HL-60/S4 treated with retinoic acid at 250 ng/mL for 4 days and 3 days (cell line): ENCODE data around the gene NBPF20.
"Not testable (repeated sequence)": the region's sequence is repeated elsewhere in the genome, so short reads cannot be mapped to it uniquely, and the experiment has no call there.

Experiments
- in situ Hi-C: fragments of 300-500 bp; cut with MboI; formaldehyde crosslinking; loops from 2 replicates; pipeline ENCODE4 v1.7.0; 2022; ENCODE audit warnings: low sequenced_read_pairs

Gene NBPF20, protein sequence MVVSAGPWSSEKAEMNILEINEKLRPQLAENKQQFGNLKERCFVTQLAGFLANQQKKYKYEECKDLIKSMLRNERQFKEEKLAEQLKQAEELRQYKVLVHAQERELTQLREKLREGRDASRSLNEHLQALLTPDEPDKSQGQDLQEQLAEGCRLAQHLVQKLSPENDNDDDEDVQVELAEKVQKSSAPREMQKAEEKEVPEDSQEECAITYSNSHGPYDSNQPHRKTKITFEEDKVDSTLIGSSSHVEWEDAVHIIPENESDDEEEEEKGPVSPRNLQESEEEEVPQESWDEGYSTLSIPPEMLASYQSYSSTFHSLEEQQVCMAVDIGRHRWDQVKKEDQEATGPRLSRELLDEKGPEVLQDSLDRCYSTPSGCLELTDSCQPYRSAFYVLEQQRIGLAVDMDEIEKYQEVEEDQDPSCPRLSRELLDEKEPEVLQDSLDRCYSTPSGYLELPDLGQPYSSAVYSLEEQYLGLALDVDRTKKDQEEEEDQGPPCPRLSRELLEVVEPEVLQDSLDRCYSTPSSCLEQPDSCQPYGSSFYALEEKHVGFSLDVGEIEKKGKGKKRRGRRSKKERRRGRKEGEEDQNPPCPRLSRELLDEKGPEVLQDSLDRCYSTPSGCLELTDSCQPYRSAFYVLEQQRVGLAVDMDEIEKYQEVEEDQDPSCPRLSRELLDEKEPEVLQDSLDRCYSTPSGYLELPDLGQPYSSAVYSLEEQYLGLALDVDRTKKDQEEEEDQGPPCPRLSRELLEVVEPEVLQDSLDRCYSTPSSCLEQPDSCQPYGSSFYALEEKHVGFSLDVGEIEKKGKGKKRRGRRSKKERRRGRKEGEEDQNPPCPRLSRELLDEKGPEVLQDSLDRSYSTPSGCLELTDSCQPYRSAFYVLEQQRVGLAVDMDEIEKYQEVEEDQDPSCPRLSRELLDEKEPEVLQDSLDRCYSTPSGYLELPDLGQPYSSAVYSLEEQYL (N-terminal part only)

DNA sequence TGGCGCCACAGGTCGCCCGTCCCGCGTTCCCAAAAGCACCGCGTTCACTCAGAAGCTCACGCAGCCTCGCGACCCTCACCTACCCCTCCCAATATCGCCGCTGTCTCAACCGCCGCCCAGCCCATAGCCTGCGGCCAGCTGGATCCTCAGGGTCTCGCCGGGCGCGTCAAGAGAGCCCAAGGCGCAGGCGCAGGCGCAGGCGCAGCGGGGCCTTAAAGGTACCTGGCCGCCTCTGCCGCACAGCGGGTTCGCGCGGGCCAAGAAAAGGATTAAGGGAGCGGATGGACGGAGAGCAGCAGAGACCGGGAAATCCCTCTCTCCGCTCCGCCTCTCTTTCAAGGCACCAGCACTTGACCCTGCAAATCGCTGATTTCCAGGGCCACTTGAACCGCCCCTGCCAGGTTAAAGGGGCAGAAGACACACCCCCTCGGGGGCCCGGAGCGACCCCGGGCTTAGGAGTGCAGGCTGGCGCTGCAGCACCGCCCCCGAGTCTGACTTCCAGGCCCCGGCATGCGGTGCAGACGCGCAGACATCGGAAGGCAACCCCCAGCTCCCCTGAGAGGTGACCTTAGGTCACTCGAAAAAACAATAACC lies at the start of gene NBPF20:
TSS of gene NBPF20 (minus strand) at position 168 of the 594 bp plus-strand sequence. CDS start 20,331 bp downstream, outside the sequence.
- in situ Hi-C loops, result no loop called here

DNA sequence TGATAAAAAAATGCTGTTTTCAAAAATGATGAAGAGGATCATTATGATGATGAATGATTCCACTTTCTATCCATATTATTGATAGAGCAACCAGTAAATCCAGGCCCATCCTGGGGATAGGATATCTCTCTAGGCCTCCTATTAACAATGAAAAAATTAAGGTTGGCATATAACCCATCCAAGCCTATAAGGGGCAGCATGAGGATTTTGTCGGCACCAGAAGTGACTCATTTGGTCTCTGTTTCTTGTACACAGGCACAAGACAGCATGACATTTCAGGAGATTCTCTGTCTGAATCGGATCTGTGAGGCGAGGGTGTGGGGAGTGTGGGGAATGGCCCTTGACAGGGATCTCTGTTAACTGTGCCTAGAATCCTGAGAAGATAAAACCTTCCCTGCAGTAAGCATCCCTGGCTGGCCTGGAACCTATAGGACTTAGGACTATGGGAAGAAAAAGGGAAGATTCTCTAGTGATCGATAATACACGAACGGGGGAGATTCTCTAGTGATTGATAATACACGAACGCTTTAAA lies 49.5 kb upstream of the NBPF20 start:
- in situ Hi-C loops, result not testable (repeated sequence)

DNA sequence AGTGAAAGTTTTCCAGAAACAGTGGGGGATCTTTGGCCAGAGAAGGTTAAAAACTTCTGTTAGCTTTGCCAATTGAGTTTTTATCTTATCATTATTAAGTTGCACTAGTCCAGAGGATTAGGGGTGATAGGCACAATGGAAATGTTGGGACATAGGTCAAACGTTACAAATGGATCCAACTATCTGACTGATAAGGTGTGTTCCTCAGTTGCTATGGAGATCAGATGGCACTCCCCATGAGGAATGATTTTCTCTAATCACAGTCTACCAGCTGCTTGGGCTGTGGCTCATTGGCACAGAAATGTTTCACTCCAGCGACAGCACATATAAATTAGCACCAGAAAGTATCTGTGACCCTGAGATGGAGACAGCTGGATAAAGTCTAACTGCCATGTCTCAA lies 47.3 kb upstream of the NBPF20 start:
- in situ Hi-C loops, result not testable (repeated sequence)

DNA sequence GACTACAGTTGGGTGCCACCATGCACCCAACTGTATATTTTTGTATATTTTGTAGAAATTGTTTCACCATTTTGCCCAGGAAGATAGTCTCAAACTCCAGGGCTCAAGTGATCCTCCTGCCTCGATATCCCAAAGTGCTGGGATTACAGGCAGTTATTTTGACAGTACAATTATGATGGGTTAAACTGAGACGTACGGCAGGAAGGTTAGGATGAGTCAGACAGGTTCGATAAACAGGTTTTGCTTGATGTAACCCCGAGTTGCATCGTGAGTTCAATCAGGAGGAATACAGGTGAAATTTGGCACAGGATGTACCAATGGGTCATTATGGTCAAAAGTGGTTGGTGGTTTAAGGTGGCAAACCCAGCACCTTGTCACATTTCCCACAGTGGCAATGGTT lies 46.0 kb upstream of the NBPF20 start:
- in situ Hi-C loops, result not testable (repeated sequence)

DNA sequence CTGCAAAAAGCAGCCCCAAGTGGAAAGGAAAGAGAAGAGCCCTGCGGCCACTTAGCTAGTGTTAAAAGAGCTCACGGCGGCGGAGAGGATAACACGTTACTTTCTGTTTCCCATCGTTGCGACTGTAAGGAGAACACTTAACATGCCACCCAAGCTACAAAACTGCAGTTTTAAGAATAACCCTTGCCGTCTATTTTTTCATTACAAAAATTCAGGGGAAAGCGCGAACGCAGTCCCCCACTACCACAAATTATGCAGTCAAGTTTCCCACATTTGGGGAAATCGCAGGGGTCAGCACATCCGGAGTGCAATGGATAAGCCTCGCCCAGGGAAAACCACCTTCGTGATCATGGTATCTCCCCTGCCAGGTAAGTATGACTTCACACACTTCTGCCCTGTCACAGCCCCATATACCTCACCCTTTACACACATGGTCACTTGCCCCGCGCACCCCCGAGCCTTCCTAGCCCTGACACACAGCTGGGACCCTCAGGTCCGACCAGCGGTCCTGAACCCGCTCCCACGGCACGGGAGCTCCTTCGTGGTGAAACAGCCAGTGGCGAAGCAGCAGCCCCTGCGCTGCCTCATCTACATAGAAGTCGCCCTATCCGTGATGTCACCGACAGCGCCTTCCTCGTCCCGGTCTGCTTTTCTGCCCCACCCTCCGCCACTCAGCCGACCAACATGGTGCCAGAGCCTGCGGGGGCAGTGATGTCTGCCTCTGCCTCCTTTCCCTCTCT lies 40.2 kb upstream of the NBPF20 start:
- in situ Hi-C loops, result not testable (repeated sequence)

DNA sequence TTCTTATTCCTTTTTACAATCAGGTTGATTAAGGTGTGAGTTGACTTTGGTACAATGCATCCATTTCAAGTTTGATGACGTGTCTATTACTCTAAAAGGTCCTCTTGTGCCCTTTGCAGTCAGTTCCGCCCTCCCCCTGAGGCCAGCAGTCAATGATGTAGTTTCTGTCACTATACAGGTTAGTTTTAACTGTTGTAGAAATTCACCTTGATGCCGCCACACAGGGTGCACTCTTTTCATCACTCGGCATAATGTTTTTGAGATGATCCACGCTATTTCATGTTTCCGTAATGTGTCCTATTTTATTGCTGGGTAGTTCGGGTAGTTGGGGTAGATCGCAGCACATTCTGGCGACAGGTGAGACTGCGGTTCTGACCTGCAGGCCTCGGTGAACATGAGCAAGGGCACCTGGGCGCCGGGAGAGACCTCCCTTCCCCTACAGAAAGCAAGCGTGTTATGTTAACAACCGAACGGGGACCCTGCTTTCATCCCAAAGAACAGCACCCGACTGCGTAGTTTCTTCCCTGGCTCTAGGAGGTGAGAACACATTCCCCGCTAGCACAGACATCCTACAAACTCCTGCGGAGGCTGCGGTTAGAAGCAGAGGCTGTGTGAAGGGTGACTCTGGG lies 39.4 kb upstream of the NBPF20 start:
- in situ Hi-C loops, result not testable (repeated sequence)

DNA sequence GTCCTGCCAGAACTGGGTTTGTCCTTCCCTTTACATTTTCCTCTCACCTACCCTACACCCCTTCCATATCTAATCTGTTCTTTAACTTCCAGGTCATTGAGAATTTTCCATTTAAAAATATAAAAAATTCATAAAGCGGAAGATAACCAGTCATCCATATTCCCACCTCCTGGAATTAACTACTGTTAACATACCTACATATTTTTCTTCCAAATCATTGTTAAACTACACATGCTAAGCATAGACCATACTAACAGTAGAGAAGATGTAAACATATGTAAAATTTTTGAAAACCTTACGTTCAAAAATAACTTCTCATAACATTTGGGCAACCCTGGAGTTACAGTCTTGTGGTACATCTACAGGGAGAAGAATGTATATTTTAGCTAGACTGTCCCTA lies 38.6 kb upstream of the NBPF20 start:
- in situ Hi-C loops, result not testable (repeated sequence)

DNA sequence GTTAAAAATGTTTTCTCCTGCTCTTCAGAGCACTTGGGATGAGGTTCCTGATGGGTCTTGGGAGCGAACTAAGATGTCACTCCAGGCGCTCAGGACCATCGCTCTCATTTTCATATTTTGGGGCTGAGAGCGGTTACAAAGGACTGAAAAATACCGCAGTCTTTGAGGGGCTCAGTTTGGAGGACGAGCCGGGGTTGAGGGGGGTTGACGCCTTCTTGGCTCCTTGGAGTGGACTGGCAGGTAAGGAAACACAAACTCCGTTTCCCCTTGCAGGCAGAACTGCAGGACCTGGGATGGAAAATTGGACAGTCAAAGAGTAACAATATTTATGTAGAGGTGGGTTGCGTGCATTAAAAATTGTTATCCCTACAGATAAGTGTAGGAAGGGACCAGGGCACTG lies 35.3 kb upstream of the NBPF20 start:
- in situ Hi-C loops, result not testable (repeated sequence)

DNA sequence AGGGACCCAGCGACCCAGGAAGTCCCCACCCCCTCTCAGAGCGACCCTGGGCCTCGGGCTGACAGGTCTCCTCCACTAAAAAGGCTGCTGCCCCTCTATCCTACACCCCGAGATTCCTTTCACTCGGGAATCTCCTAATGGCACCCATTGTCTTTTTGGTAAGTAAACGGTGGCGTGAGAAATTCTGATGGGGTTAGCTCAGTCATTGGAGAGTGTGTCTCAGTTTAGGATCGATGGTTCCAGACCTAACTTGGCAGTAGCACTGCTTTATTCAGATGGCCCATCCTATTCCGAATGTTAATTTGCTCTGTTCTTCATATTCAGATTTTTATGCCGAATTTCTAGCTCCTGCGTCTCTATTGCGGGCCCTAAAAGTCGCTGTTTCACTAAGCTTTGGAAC lies 34.6 kb upstream of the NBPF20 start:
- in situ Hi-C loops, result not testable (repeated sequence)

DNA sequence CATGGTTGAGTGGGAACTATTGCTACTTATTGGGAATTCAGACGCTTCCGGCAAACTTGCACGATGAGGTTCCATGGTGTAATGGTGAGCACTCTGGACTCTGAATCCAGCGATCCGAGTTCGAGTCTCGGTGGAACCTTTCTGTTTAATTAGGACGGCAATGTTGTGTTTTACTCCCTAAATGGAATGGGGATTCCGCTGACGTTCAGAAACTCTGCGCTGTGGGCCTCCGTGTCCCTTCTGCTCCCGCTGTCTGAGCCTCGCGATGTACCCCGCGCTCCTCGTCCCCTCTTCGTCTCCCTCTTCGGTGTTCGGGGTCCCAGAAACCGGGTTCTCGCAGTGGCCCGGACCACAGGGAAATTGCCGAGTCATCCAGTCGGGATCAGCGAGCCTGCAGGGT lies 34.2 kb upstream of the NBPF20 start:
- in situ Hi-C loops, result not testable (repeated sequence)

DNA sequence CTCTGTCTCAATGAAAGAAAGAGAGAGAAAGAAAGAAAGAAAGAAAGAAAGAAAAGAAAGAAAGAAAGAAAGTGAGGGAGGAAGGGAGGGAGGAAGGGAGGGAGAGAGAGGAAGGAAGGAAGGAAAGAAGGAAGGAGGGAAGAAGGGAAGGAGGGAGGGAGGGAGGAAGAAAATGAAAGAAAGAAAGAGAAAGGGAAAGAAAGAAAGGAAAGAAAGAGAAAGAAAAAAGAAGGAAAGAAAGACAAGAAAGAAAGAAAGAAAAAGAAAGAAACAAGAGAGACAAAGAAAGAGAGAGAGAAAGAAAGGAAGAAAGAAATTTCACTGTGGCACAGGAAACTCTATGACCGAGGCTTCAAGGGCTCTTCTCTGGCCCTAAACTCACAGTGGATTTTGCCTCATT lies 33.7 kb upstream of the NBPF20 start:
- in situ Hi-C loops, result not testable (repeated sequence)

DNA sequence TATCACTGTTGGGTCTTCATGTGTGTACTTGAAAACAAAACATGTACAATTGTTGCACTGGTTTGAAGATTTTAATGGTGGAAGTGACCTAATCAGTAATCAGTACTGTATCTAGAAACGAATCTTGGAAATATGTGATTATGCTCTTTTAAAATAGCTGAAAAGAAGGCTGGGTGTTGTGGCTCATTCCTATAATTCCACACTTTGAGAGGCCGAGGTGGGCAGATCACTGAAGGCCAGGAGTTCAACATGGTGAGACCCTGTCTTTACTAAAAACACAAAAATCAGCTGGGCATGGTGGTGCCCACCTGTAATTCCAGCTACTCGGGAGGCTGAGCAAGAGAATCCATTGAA lies 29.4 kb upstream of the NBPF20 start:
- in situ Hi-C loops, result not testable (repeated sequence)

DNA sequence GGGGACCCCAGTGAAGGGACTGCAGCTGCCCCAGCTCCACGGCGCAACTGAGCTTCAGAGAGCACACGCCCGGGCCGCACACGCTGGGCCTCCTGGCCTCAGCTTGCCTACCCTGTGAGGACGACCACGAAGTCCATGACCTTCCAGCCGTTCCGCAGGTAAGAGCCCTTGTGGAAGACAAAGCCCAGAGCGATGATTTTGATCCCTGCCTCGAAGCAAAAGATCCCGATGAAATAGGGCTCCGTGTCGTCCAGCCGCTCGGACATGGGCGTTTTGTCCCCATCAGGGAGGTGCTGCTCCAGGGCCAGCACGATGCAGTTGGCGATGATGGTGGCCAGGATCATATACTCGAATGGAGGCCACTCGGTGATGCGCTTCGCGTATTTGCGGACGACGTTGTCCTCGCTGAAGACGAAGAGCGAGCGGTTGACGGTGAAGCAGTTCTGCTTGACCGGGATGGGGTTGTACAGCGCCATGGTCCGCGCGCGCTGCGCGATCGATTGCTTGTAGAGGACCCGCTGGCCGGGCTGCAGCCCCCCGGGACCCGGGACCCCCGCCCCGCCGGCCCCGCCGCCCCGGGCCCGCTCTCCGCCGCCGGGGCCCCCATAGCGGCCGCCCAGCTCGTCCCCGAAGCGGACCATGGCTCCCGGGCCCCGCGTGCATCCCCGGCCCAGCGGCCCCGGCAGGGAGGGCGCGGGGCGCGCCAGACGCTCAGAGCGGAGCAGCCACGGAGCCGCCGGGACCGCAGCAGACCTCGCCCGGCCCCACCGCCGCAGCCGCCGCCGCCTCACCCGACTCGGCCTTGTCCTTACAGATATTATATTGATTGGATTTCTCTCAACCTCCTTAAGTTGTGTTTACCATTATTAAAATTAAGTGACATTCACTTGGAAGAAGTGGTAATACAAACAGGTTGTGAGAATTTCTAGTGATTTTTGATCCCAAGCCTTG lies 28.7 kb upstream of the NBPF20 start:
- in situ Hi-C loops, result not testable (repeated sequence)

DNA sequence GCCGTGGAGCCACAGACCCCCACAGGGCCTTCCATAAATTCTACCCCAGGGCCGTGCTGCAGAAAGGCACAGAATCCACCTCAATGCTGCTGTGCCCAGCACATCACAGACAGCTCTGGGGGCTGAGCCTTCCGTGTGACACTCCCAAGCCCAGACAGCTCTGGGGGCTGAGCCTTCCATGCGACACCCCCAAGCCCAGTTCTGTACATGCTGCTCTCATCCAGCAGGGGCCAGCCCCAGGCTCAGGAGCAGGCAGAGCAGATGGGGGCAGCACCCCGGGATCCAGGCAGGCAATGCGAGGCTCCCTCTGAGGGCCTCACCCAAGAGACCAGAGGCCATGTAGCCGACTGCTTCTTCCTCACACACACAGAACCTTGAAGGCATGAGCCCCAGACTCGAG lies 27.1 kb upstream of the NBPF20 start:
- in situ Hi-C loops, result not testable (repeated sequence)

DNA sequence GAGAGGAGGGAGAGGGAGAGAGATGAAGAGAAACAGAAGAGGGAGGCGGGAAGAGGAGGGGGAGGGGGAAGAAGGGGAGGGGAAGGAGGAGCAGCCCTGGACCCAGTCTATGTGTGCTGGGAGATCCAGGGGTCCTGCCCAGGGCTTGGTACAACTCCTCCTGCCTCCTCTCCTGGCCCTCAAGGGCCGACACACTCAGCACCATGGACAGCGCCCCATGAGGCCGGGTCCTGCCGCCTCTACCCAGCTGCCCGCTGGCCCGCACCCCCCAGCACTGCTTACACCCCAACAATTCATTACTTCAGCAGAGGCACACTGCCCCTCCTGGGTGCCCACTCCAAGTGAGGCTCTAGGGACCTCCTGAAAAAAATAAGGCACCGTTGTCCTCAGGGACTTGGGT lies 26.5 kb upstream of the NBPF20 start:
- in situ Hi-C loops, result not testable (repeated sequence)

DNA sequence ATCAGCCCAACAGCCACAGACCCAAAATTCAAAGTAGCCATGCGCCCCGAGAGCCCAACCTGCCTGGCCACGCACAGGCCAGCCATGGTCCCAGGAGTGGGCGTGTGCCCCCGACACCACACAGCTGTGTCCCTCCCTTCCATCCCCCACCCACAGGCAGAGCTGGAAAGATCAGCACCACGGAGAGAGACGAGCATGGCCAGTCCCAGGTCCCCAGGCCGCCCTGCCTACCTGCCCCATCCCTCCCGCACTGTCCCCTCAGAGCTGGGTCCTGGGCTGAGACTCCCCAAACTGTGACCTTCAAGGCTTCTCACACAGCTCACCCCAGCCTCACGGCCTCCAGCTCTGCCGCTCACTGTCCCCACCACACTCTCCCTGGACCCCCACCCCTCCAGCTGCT lies 19.8 kb upstream of the NBPF20 start:
- in situ Hi-C loops, result not testable (repeated sequence)

DNA sequence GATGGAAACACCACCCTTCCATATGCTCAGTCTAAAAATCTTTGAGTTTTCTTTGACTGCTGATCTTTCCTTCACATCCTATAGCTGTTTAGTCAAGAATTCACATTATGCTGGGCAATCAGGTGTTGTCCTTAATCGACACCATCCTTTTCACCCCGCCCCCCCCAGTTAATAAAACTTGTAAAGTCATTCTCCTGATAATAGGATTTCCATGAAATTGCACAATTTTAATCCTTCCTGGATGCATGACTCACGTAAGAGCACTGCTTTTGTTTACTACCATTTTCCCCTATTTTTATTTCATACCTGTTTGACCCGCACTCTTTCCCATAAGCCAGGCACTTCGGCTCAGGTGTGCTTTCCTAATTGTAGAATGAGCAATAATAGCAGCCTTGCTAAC lies 16.9 kb upstream of the NBPF20 start:
- in situ Hi-C loops, result not testable (repeated sequence)

DNA sequence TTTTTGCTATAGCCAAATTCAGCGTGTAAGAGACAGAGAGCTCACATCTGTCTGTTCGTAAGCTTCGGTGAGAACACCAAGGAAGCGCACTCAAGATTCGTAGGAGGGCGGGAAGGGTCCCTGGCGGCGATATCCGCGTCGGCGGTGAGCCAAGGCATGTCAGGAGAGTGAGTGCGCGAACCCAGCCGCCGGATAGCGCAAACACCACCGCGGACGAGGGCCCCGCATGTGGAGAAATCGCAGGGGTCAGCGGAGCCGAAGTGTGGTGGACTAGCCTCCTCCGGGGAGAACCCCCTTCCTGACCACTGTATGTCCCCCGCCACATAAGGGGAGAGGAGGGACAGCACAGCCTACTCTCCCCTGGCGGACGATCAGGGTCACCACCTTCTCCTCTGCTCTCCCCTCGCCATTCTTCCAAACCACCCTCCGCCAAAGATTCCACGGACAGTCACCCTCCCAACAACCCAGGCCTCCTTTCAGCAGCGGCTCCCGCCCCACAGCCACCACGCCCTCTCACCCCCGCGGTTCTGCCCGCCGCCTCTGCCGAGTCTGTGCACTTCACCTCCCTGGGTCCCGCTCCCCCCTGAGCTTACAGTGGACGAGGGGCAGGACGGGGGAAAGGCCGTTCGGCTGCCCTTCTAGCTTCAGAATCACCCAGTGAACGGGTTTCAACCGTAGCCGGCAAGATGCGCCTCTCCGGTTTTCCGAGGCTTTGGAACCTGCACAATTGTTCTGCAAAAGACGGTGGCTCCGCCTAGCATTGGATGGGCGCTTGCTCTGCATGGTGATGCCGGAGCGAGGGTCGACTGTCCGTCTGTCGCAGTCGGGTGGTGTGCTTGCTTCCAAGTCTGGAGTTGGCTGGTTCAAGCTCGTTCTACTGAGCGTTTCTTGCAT lies 6.2 kb upstream of the NBPF20 start:
- in situ Hi-C loops, result not testable (repeated sequence)
